Smooth muscle cell (in vitro differentiated cells): ENCODE data around the gene SERPINA3. TPM values are rescaled to one million over a fixed set of nuclear protein-coding genes. Genes with fewer than 3 reads are reported as not detected.

Source experiments
- DNase-seq: peaks from one replicate; lab custom pipeline; 2025; ENCODE audit not compliant: unreplicated experiment; lab: John Stamatoyannopoulos, UW
- H2AFZ ChIP-seq: fragments of 200-600 bp; sonication (generic); 2 replicates; pipeline ENCODE4 v1.6.0; 2016; ENCODE audit warnings: antibody characterized with exemption, low read depth, mild to moderate bottlenecking
- H3F3A ChIP-seq: fragments of 200-600 bp; sonication (generic); 2 replicates; pipeline ENCODE4 v1.6.0; 2017; ENCODE audit warnings: antibody characterized with exemption, low read depth
- H3K27ac ChIP-seq: fragments of 200-600 bp; sonication (generic); 2 replicates; pipeline ENCODE4 v1.5.1; 2016; ENCODE audit warnings: low read depth, mild to moderate bottlenecking
- H3K27me3 ChIP-seq: fragments of 200-600 bp; sonication (generic); 2 replicates; pipeline ENCODE4 v1.6.1; 2016; ENCODE audit warnings: low read depth, mild to moderate bottlenecking
- H3K36me3 ChIP-seq: fragments of 200-600 bp; sonication (generic); 2 replicates; pipeline ENCODE4 v1.5.1; 2016; ENCODE audit warnings: low read depth
- H3K4me1 ChIP-seq: fragments of 200-600 bp; sonication (generic); 2 replicates; pipeline ENCODE4 v1.5.1; 2016; ENCODE audit warnings: low read depth
- H3K4me2 ChIP-seq: fragments of 200-600 bp; sonication (generic); 2 replicates; pipeline ENCODE4 v1.6.0; 2016; ENCODE audit warnings: mild to moderate bottlenecking
- H3K4me3 ChIP-seq: fragments of 200-600 bp; sonication (generic); 2 replicates; pipeline ENCODE4 v1.5.1; 2016; ENCODE audit warnings: mild to moderate bottlenecking
- H3K79me2 ChIP-seq: fragments of 200-600 bp; sonication (generic); 2 replicates; pipeline ENCODE4 v1.6.0; 2016; ENCODE audit warnings: low read depth, mild to moderate bottlenecking
- H3K9ac ChIP-seq: fragments of 200-600 bp; sonication (generic); 2 replicates; pipeline ENCODE4 v1.6.0; 2016; ENCODE audit warnings: low read depth
- H3K9me3 ChIP-seq: fragments of 200-600 bp; sonication (generic); replicated peaks from 2 replicates; pipeline ENCODE4 v1.5.1; 2016; ENCODE audit warnings: low read depth
- H4K20me1 ChIP-seq: fragments of 200-600 bp; sonication (generic); 2 replicates; pipeline ENCODE4 v1.6.0; 2016; ENCODE audit warnings: low read depth
- WGBS: methylation state at CpG from one replicate; pipeline ENCODE4 v1.1.7; 2016; ENCODE audit warnings: low lambda C conversion rate; 5-methylcytosine and 5-hydroxymethylcytosine counted together
- polyA plus RNA-seq: library from polyadenylated mRNA; unstranded; fragments of >200 nt; fragmentation: Nextera tagmentation; extraction: Ambion mirVana; gene quantifications from 2 replicates; pipeline ENCODE4 v1.2.1, GENCODE V29; 2016
- total RNA-seq: library from RNA; depleted of rRNA; stranded (reverse); fragments of >200 nt; gene quantifications from 2 replicates; pipeline ENCODE4 v1.2.3, GENCODE V29; 2014
- TF ChIP-seq, protein P1 (sequence below): fragments of 200-600 bp; sonication (generic); IDR thresholded peaks from 2 replicates; pipeline ENCODE4 v1.5.1; 2017; ENCODE audit warnings: borderline replicate concordance, mild to moderate bottlenecking, antibody characterized with exemption; ENCODE audit not compliant: insufficient read depth, poor library complexity, severe bottlenecking

The SERPINA3 gene
- total and polyA plus RNA-seq, 2 experiments from 2014 or later: 0.45 to 3.2 TPM

DNA sequence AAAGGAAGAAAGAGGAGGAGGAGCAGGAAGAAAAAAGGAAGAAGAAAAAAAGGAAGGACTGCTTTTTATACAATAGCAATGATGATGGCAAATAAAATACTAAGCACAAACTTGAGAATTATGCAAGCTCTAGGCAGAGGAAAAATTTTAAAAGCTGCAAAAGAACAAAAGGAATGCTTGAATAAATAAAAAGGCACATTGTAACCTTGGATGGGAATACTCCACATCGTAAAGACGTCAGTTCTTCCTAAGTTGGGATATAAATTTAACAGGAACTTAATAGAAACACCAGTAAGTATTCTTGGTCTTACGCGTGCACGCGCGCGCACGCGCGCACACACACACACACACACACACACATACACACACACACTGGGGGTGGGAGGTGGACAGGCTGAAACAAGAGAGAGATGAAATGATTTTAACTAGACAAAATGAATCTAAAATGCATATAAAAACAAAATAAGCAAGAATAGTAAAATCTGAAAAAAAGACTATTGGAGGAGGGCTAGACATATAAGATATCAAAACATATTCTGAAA, 43.0 kb downstream of the SERPINA3 start:
- no peaks in the 10 kb centered on the region for H3K4me1 ChIP-seq
- H3K4me3 ChIP-seq: no peak overlapping the region
- no peak for DNase-seq
- no peaks in the 10 kb centered on the region for H3K9me3 ChIP-seq
- H3K27ac ChIP-seq: no peak overlapping the region
- H3K9ac ChIP-seq: no peak overlapping the region
- 73% methylated on average over 9 of the region's 11 CpGs for WGBS
- no peaks in the 10 kb centered on the region for H3K36me3 ChIP-seq
- no peak overlapping the region for H3K4me2 ChIP-seq
- H3K27me3 ChIP-seq: no peaks in the 10 kb centered on the region
- no peak overlapping the region for H2AFZ ChIP-seq
- TF ChIP-seq, protein P1, sequence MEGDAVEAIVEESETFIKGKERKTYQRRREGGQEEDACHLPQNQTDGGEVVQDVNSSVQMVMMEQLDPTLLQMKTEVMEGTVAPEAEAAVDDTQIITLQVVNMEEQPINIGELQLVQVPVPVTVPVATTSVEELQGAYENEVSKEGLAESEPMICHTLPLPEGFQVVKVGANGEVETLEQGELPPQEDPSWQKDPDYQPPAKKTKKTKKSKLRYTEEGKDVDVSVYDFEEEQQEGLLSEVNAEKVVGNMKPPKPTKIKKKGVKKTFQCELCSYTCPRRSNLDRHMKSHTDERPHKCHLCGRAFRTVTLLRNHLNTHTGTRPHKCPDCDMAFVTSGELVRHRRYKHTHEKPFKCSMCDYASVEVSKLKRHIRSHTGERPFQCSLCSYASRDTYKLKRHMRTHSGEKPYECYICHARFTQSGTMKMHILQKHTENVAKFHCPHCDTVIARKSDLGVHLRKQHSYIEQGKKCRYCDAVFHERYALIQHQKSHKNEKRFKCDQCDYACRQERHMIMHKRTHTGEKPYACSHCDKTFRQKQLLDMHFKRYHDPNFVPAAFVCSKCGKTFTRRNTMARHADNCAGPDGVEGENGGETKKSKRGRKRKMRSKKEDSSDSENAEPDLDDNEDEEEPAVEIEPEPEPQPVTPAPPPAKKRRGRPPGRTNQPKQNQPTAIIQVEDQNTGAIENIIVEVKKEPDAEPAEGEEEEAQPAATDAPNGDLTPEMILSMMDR: no peak
- no peaks in the 10 kb centered on the region for H3K79me2 ChIP-seq
- no peaks in the 10 kb centered on the region for H3F3A ChIP-seq
- H4K20me1 ChIP-seq: no peaks in the 10 kb centered on the region

DNA sequence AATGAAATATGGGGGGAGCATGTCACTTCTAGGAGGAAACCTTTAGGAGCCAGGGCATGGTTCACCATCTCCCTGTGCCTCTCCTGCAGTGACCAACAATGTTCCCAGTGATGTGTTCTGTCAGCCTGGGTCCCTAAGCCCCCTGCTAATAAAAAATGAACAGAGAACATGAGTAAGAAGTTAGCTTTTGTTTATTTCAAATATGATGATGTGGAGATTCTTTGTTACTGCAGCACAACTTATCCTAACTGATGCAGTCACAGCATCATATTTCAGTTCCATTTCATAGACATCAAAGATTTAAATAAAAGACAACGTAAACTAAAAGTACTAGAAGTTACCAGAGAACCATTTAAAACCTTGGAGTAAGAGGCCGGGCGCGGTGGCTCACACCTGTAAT, 43.9 kb downstream of the SERPINA3 start:
- no peak overlapping the region for H3K4me3 ChIP-seq
- H3K4me2 ChIP-seq: no peak overlapping the region
- no peak for DNase-seq
- no peaks in the 10 kb centered on the region for H3K4me1 ChIP-seq
- H3K9me3 ChIP-seq: no peaks in the 10 kb centered on the region
- WGBS: 95% methylated on average over 4 of the region's 4 CpGs
- no peak overlapping the region for H3K27ac ChIP-seq
- no peaks in the 10 kb centered on the region for H3K27me3 ChIP-seq
- no peaks in the 10 kb centered on the region for H4K20me1 ChIP-seq
- TF ChIP-seq, protein P1: no peak
- H2AFZ ChIP-seq: no peak overlapping the region
- H3K9ac ChIP-seq: no peak overlapping the region
- no peaks in the 10 kb centered on the region for H3K79me2 ChIP-seq
- H3K36me3 ChIP-seq: no peaks in the 10 kb centered on the region
- H3F3A ChIP-seq: no peaks in the 10 kb centered on the region

DNA sequence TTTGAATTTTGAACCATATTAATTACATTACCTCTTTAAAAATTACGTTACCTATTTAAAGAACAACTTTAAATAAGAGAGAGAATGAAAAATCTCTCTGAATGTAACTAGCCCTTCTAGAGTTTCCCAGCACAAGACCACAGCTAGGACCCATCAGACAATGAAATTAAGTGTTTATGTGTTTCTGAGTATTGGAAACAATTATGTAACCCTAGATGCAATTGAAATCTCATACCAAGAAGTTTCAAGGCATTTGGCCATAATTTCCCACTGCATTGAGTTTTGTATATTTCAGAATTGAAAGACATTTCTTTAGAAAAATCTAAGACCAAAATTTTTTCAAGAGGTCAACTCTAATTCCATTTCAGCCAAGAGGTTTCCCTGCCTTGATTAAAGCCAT, 47.1 kb downstream of the SERPINA3 start:
- TF ChIP-seq, protein P1: no peak

DNA sequence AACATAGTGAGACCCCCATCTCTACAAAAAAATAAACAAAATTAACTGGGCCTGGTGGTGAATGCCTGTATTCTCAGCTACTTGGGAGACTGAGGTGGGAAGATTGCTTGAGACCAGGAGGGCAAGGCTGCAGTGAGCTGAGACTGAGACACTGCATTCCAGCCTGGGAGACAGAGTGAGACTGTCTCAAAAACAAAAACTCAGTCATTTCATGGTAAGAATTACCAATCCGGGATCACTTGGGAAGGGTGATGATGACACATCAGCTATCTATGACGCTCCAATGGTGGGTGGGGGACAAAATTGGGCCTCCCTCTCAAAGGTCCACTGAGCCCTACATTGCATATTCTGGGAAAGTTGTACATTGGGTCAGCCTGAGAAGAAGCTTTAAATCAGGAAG, 47.7 kb downstream of the SERPINA3 start:
- H3K4me1 ChIP-seq: no peaks in the 10 kb centered on the region
- no peak overlapping the region for H3K27ac ChIP-seq
- H3K9ac ChIP-seq: no peak overlapping the region
- no peaks in the 10 kb centered on the region for H3K9me3 ChIP-seq
- H2AFZ ChIP-seq: no peak overlapping the region
- TF ChIP-seq, protein P1: no peak
- H3K36me3 ChIP-seq: no peaks in the 10 kb centered on the region
- no peaks in the 10 kb centered on the region for H3F3A ChIP-seq
- no peaks in the 10 kb centered on the region for H3K79me2 ChIP-seq
- H3K4me2 ChIP-seq: no peak overlapping the region
- no peaks in the 10 kb centered on the region for H4K20me1 ChIP-seq
- H3K27me3 ChIP-seq: no peaks in the 10 kb centered on the region
- H3K4me3 ChIP-seq: no peak overlapping the region
- 63% methylated on average over 2 of the region's 2 CpGs for WGBS
- no peak for DNase-seq

More for the DNA sequence above, 47.1 kb downstream of the SERPINA3 start:
- Histone ChIP-seq H3K4me3 (no peak overlapping the region), H3K36me3 (no peaks in the 10 kb centered on the region), H3K4me2 (no peak overlapping the region), H2AFZ (no peak overlapping the region), H3K27me3 (no peaks in the 10 kb centered on the region), H3K9me3 (no peaks in the 10 kb centered on the region), H3K79me2 (no peaks in the 10 kb centered on the region), H3K27ac (no peak overlapping the region), H3F3A (no peaks in the 10 kb centered on the region), H3K4me1 (no peaks in the 10 kb centered on the region), H4K20me1 (no peaks in the 10 kb centered on the region), H3K9ac (no peak overlapping the region)
- whole genome bisulfite sequencing: 94% methylated on average over 1 of the region's 1 CpG
- DNase-seq: no peak
